ENCODE data around the gene FGFR2.

DNA sequence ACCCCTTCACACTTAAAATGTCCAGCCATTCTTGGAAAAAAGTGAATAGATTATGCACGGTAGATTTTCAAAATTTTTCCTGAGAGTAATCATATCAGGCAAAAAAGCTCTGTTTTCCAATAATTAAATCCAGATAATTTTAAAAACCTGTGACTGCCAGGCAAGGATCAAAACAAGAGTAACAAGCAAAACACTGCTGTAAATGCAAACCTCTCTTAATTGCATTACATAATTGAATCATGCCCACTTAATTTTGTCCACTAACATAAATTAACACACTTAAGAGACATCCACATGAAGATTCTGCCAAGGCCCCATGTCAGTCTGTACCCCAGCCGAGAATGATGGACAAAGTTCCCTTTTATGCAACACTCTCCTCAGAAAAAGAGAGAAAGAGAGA is 135.3 kb downstream of the FGFR2 start:
- TF ChIP-seq POLR2AphosphoS5 (IDR thresholded peaks at IDR 0.05; ENCODE audit: low read depth, low read length): no peak
- TF ChIP-seq, protein P1, sequence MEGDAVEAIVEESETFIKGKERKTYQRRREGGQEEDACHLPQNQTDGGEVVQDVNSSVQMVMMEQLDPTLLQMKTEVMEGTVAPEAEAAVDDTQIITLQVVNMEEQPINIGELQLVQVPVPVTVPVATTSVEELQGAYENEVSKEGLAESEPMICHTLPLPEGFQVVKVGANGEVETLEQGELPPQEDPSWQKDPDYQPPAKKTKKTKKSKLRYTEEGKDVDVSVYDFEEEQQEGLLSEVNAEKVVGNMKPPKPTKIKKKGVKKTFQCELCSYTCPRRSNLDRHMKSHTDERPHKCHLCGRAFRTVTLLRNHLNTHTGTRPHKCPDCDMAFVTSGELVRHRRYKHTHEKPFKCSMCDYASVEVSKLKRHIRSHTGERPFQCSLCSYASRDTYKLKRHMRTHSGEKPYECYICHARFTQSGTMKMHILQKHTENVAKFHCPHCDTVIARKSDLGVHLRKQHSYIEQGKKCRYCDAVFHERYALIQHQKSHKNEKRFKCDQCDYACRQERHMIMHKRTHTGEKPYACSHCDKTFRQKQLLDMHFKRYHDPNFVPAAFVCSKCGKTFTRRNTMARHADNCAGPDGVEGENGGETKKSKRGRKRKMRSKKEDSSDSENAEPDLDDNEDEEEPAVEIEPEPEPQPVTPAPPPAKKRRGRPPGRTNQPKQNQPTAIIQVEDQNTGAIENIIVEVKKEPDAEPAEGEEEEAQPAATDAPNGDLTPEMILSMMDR (IDR thresholded peaks at IDR 0.05): no peak

Data from Panc1 (cell line).